Upper lobe of right lung (tissue), 1 donor: ENCODE data around the gene ABCC5. TPM values are rescaled to one million over a fixed set of nuclear protein-coding genes. Genes with fewer than 3 reads are reported as not detected.

Experiments
- ATAC-seq: fragments of 200-7000 bp; cut with Tn5 transposase; one replicate; pipeline ENCODE4 v1.9.1; 2020; ENCODE audit warnings: mild to moderate bottlenecking, moderate library complexity
- DNase-seq: peaks from one replicate; pipeline ENCODE4 v3.0.0-alpha.2; 2020
- H3K27ac ChIP-seq: fragments of 200-600 bp; one replicate; pipeline ENCODE4 v1.8.0; 2022
- H3K27me3 ChIP-seq: fragments of 200-600 bp; one replicate; pipeline ENCODE4 v1.8.0; 2022; ENCODE audit warnings: mild to moderate bottlenecking
- H3K36me3 ChIP-seq: fragments of 200-600 bp; one replicate; pipeline ENCODE4 v1.8.0; 2022
- H3K4me1 ChIP-seq: fragments of 200-600 bp; one replicate; pipeline ENCODE4 v1.8.0; 2022
- H3K4me3 ChIP-seq: fragments of 200-600 bp; one replicate; pipeline ENCODE4 v1.8.0; 2022; ENCODE audit warnings: mild to moderate bottlenecking
- H3K9me3 ChIP-seq: fragments of 200-600 bp; one replicate; pipeline ENCODE4 v1.8.0; 2022
- CTCF ChIP-seq: fragments of 200-600 bp; IDR thresholded peaks from one replicate; pipeline ENCODE4 v1.8.0; 2022; ENCODE audit warnings: antibody characterized with exemption
- intact Hi-C: fragments of 100-400 bp; cut with DNase I; formaldehyde crosslinking; loops from one replicate; pipeline ENCODE4 v1.11.0; 2022
- total RNA-seq: library from RNA; stranded (reverse); fragmentation: NEBNext Ultra II Directional; extraction: Animal tissue kit (Norgen Biotek cat#: 25700); gene quantifications from one replicate; pipeline ENCODE4 v1.2.1, GENCODE V29; 2021
- donor health status: DM: no; HTN: yes; CAD: no; lungs with severe emphysema.

The ABCC5 gene
- total RNA-seq, 1 donor from 2014 or later, result 33.5 TPM

- Histone ChIP-seq H3K4me1 (no peaks in the 10 kb centered on the region), H3K4me3 (no peak overlapping the region), H3K27ac (no peak overlapping the region), H3K9me3 (no peaks in the 10 kb centered on the region), H3K36me3 (peaks cover 4% of the 10 kb centered on the region), H3K27me3 (no peaks in the 10 kb centered on the region)
- intact Hi-C loops, result no loop called here
- TF ChIP-seq CTCF, result no peak
- DNase-seq (no peak), ATAC-seq (no peak)
Observed at GRCh38 chr3:183914856-183915255, 102.8 kb downstream of the ABCC5 start.

- Histone ChIP-seq H3K4me3 (no peak overlapping the region), H3K36me3 (no peaks in the 10 kb centered on the region), H3K27ac (no peak overlapping the region), H3K4me1 (no peaks in the 10 kb centered on the region), H3K27me3 (no peaks in the 10 kb centered on the region), H3K9me3 (no peaks in the 10 kb centered on the region)
- intact Hi-C loops, result no loop called here
- DNase-seq, result no peak
- ATAC-seq, result no peak
- TF ChIP-seq CTCF, result no peak
Observed at GRCh38 chr3:183913580-183913920, 104.1 kb downstream of the ABCC5 start.

GRCh38 chr3:183912895-183913579 is 104.6 kb downstream of the ABCC5 start:
- no peaks in the 10 kb centered on the region for H3K36me3 ChIP-seq
- DNase-seq (no peak), ATAC-seq (no peak)
- H3K4me1 ChIP-seq, result no peaks in the 10 kb centered on the region
- no peak overlapping the region for H3K27ac ChIP-seq
- H3K9me3 ChIP-seq, result no peaks in the 10 kb centered on the region
- intact Hi-C loops, result no loop called here
- H3K4me3 ChIP-seq, result no peak overlapping the region
- TF ChIP-seq CTCF, result no peak
- no peaks in the 10 kb centered on the region for H3K27me3 ChIP-seq

- H3K27ac ChIP-seq, result no peak overlapping the region
- TF ChIP-seq CTCF, result no peak
- DNase-seq (no peak), ATAC-seq (no peak)
- no peaks in the 10 kb centered on the region for H3K4me1 ChIP-seq
- H3K27me3 ChIP-seq, result no peaks in the 10 kb centered on the region
- no peak overlapping the region for H3K4me3 ChIP-seq
- H3K36me3 ChIP-seq, result no peaks in the 10 kb centered on the region
- H3K9me3 ChIP-seq, result no peaks in the 10 kb centered on the region
- intact Hi-C loops, result no loop called here
Observed at GRCh38 chr3:183911763-183912506, 105.7 kb downstream of the ABCC5 start.

GRCh38 chr3:183911087-183911486 is 106.6 kb downstream of the ABCC5 start:
- no peaks in the 10 kb centered on the region for H3K9me3 ChIP-seq
- ATAC-seq (no peak), DNase-seq (no peak)
- H3K4me1 ChIP-seq, result no peaks in the 10 kb centered on the region
- no peak overlapping the region for H3K4me3 ChIP-seq
- no peaks in the 10 kb centered on the region for H3K36me3 ChIP-seq
- TF ChIP-seq CTCF, result no peak
- no peaks in the 10 kb centered on the region for H3K27me3 ChIP-seq
- intact Hi-C loops, result no loop called here
- no peak overlapping the region for H3K27ac ChIP-seq
